Measurements from ENCODE around the gene ADCY2. TPM values are rescaled to one million over a fixed set of nuclear protein-coding genes. Genes with fewer than 3 reads are reported as not detected.

ADCY2 gene
- total and polyA plus RNA-seq, 2 donors: 0.42 to 1.0 TPM

DNA sequence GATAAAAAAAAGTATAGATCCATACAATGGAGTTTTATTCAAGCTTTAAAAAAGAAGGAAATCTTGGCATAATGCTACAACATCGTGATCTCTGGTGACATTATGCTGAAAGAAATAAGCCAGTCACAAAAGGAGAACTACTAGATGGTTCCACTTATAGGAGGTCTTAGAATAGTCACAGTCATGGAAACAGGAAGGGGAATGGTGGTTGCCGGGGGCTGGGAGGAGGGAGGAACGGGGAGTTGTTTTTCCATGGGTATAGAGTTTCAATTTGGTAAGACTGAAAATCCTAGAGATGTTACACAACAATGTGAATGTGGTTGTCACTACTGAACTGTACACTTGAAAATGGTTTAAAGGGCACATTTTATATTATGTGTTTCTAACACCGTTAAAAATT is 360.5 kb downstream of the ADCY2 start:
- 13% methylated on average over 4 of the region's 4 CpGs for WGBS
- DNase-seq (ENCODE audit: low read depth in 6 of 9, low spot score in 9 of 9): no peak
- Histone ChIP-seq H3K27ac (ENCODE audit: low read depth in 1 of 2, low read length in 1 of 2) (no peak overlapping the region), H3K36me3 (ENCODE audit: control insufficient read depth in 2 of 2, insufficient read depth in 2 of 2, low read length in 1 of 2) (no peaks in the 10 kb centered on the region), H3K27me3 (ENCODE audit: control insufficient read depth in 2 of 2, insufficient read depth in 1 of 2, low read length in 1 of 2) (no peaks in the 10 kb centered on the region), H3K4me3 (ENCODE audit: low read length in 2 of 2) (no peak overlapping the region), H3K4me1 (ENCODE audit: control insufficient read depth in 2 of 2, insufficient read depth in 2 of 2, low read length in 2 of 2) (no peaks in the 10 kb centered on the region), H3K9me3 (ENCODE audit: control insufficient read depth in 2 of 2, insufficient read depth in 1 of 2, low read length in 1 of 2) (no peaks in the 10 kb centered on the region)

DNA sequence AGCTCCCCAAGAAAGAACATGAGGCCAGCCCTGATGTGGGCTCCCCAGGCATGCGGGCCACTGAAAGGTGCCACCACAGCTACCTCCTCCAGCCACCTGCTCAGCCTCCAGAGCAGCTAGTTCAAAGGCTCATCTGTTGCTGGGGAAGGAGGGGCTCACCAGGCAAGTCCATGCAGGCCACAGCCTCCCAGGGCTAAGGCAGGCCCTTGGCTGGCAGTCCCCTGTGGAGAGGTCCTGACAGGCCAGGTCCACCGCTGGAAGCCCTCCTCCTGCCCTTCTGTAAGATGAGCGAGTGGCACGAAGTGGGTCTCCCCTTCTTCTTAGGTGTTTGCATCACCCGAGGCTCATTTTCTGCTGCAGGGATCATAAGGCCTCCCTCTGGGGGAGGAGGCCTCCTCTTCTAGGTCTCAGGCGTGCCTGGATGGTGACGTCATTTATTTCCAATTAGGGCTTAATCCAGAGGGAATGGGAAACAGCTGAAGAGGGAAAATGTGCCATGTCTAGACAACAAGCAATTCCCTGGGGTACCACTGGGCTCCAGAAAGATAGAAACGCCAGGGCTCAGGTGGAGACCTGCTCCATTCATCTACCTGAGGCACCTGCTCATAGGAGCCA is 363.4 kb downstream of the ADCY2 start:
- no peaks in the 10 kb centered on the region for H3K4me1 ChIP-seq (ENCODE audit: control insufficient read depth in 2 of 2, insufficient read depth in 2 of 2, low read length in 2 of 2)
- no peak overlapping the region for H3K27ac ChIP-seq (ENCODE audit: low read depth in 1 of 2, low read length in 1 of 2)
- 93% methylated on average over 8 of the region's 8 CpGs for WGBS
- H3K4me3 ChIP-seq (ENCODE audit: low read length in 2 of 2): no peak overlapping the region
- no peak for DNase-seq (ENCODE audit: low read depth in 6 of 9, low spot score in 9 of 9)
- H3K27me3 ChIP-seq (ENCODE audit: control insufficient read depth in 2 of 2, insufficient read depth in 1 of 2, low read length in 1 of 2): no peaks in the 10 kb centered on the region
- H3K36me3 ChIP-seq (ENCODE audit: control insufficient read depth in 2 of 2, insufficient read depth in 2 of 2, low read length in 1 of 2): no peaks in the 10 kb centered on the region
- no peaks in the 10 kb centered on the region for H3K9me3 ChIP-seq (ENCODE audit: control insufficient read depth in 2 of 2, insufficient read depth in 1 of 2, low read length in 1 of 2)

DNA sequence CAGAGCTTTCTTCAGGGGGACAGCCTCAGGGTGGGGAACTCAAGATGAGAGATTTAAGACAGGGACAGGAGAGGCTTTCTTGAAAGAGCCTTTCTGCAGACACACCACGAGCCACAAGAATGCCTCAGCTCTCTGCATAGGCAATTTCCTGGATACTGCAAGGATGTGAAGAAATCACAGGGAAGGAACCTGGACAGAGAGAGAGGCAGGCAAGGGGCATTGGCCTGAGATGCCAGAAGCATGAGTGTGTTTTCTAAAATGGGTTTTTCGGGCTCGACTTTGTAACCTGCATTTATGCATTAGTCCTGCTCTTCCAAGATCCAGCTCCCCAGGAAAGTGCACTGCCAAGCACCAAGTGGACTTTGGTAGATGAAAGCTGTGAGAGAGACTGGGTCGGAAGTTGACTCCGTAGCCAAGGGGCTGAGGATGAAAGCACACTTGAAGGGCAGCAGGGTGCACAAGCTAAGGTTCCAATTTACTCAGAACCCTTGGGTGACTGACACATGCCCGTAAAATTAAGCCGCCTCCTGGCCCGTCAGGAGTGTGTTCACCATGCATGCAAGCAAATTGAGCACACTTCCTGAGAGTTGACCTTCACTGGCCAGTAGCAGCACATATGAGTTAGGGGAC is 364.1 kb downstream of the ADCY2 start:
- DNase-seq (ENCODE audit: low read depth in 6 of 9, low spot score in 9 of 9): no peak
- Histone ChIP-seq H3K9me3 (ENCODE audit: control insufficient read depth in 2 of 2, insufficient read depth in 1 of 2, low read length in 1 of 2) (no peaks in the 10 kb centered on the region), H3K36me3 (ENCODE audit: control insufficient read depth in 2 of 2, insufficient read depth in 2 of 2, low read length in 1 of 2) (no peaks in the 10 kb centered on the region), H3K27me3 (ENCODE audit: control insufficient read depth in 2 of 2, insufficient read depth in 1 of 2, low read length in 1 of 2) (no peaks in the 10 kb centered on the region), H3K27ac (ENCODE audit: low read depth in 1 of 2, low read length in 1 of 2) (no peak overlapping the region), H3K4me3 (ENCODE audit: low read length in 2 of 2) (no peak overlapping the region), H3K4me1 (ENCODE audit: control insufficient read depth in 2 of 2, insufficient read depth in 2 of 2, low read length in 2 of 2) (no peaks in the 10 kb centered on the region)
- WGBS: 94% methylated on average over 8 of the region's 8 CpGs

DNA sequence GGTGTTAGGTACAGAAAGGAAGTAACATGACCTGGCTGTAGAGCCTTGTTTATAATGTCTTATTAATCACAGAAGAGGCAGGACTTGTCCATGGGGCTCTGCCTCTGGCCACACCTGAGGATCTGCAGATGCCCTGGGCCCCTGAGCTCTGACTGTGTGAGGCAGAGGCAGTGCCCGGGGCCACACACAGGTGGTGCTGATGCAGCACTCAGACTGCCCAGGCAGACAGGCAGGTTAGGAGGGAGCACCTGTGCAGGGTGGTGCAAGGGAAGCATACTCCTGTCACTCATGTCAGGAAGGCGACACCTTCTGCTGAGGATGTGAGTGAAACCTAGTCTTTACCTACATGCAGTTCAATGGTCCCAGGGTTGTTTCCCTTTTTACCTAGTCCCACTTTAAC is 366.3 kb downstream of the ADCY2 start:
- H3K27me3 ChIP-seq (ENCODE audit: control insufficient read depth in 2 of 2, insufficient read depth in 1 of 2, low read length in 1 of 2): no peaks in the 10 kb centered on the region
- no peak for DNase-seq (ENCODE audit: low read depth in 6 of 9, low spot score in 9 of 9)
- no peaks in the 10 kb centered on the region for H3K4me1 ChIP-seq (ENCODE audit: control insufficient read depth in 2 of 2, insufficient read depth in 2 of 2, low read length in 2 of 2)
- H3K4me3 ChIP-seq (ENCODE audit: low read length in 2 of 2): no peak overlapping the region
- H3K36me3 ChIP-seq (ENCODE audit: control insufficient read depth in 2 of 2, insufficient read depth in 2 of 2, low read length in 1 of 2): no peaks in the 10 kb centered on the region
- 84% methylated on average over 2 of the region's 2 CpGs for WGBS
- no peaks in the 10 kb centered on the region for H3K9me3 ChIP-seq (ENCODE audit: control insufficient read depth in 2 of 2, insufficient read depth in 1 of 2, low read length in 1 of 2)
- H3K27ac ChIP-seq (ENCODE audit: low read depth in 1 of 2, low read length in 1 of 2): no peak overlapping the region

DNA sequence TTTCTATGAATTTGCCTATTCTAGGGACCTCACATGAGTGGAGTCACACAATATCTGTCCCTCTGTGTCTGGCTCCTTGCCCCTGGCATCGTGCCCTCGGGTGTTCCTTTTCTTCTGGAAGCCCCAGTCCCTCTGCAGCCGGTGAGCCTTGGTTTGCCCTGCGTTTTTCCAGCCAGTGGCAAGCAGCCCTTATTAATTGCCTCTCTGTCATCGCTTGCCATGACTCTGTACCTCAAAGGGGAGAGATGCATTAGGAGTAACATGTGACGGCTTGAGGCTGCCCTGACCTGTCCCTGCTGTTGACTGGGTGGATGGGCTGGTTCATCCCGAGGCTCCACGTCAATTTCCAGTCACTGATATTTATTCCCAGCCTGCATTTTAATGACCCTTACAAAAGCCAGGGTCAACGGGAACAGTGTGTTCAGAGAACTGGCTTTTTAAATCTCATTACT is 367.7 kb downstream of the ADCY2 start:
- no peaks in the 10 kb centered on the region for H3K27me3 ChIP-seq (ENCODE audit: control insufficient read depth in 2 of 2, insufficient read depth in 1 of 2, low read length in 1 of 2)
- no peak for DNase-seq (ENCODE audit: low read depth in 6 of 9, low spot score in 9 of 9)
- 91% methylated on average over 9 of the region's 9 CpGs for WGBS
- no peaks in the 10 kb centered on the region for H3K9me3 ChIP-seq (ENCODE audit: control insufficient read depth in 2 of 2, insufficient read depth in 1 of 2, low read length in 1 of 2)
- H3K4me1 ChIP-seq (ENCODE audit: control insufficient read depth in 2 of 2, insufficient read depth in 2 of 2, low read length in 2 of 2): no peaks in the 10 kb centered on the region
- H3K27ac ChIP-seq (ENCODE audit: low read depth in 1 of 2, low read length in 1 of 2): no peak overlapping the region
- no peaks in the 10 kb centered on the region for H3K36me3 ChIP-seq (ENCODE audit: control insufficient read depth in 2 of 2, insufficient read depth in 2 of 2, low read length in 1 of 2)
- H3K4me3 ChIP-seq (ENCODE audit: low read length in 2 of 2): no peak overlapping the region

DNA sequence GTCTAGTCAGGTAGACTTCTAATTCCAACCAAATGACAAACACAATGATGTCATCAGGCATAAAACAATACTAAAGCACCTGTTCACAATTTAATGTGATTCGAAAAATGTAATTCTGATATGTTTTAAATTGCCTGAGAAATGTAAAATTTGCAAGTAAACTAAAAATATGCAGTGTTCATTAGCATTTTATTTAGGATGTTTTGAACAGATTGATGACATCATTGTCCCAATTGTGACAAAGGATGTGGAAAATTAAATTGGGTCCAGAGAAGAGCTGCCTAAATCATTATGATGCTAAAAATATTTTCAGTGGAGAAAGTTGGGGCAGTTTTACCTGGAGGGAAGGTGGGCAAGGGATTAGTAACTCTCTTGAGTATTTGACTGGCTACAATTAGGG is 368.5 kb downstream of the ADCY2 start:
- 84% methylated on average over 1 of the region's 1 CpG for WGBS
- Histone ChIP-seq H3K4me1 (ENCODE audit: control insufficient read depth in 2 of 2, insufficient read depth in 2 of 2, low read length in 2 of 2) (no peaks in the 10 kb centered on the region), H3K27me3 (ENCODE audit: control insufficient read depth in 2 of 2, insufficient read depth in 1 of 2, low read length in 1 of 2) (no peaks in the 10 kb centered on the region), H3K9me3 (ENCODE audit: control insufficient read depth in 2 of 2, insufficient read depth in 1 of 2, low read length in 1 of 2) (no peaks in the 10 kb centered on the region), H3K36me3 (ENCODE audit: control insufficient read depth in 2 of 2, insufficient read depth in 2 of 2, low read length in 1 of 2) (no peaks in the 10 kb centered on the region), H3K27ac (ENCODE audit: low read depth in 1 of 2, low read length in 1 of 2) (no peak overlapping the region), H3K4me3 (ENCODE audit: low read length in 2 of 2) (no peak overlapping the region)
- no peak for DNase-seq (ENCODE audit: low read depth in 6 of 9, low spot score in 9 of 9)

DNA sequence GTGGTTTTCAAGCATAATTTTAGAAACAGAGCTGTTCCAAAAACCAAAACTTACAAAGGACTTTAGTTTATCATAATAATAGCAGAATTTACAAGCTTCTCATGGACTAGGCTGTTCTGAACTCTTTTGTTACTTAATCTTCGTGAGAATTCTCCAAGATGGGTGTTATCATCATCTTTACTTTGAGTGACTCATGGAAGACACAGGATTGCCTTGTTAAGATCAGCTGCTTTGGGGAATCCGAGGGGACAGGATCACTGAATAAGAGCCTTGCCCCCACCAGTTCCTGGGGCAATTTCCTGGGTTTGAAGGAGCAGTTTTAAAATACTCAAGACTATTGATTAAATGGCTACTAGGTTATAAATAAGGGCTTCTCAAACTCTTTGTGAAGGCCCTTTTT is 374.5 kb downstream of the ADCY2 start:
- DNase-seq (ENCODE audit: low read depth in 6 of 9, low spot score in 9 of 9): no peak
- H3K4me1 ChIP-seq (ENCODE audit: control insufficient read depth in 2 of 2, insufficient read depth in 2 of 2, low read length in 2 of 2): no peaks in the 10 kb centered on the region
- no peaks in the 10 kb centered on the region for H3K9me3 ChIP-seq (ENCODE audit: control insufficient read depth in 2 of 2, insufficient read depth in 1 of 2, low read length in 1 of 2)
- H3K27ac ChIP-seq (ENCODE audit: low read depth in 1 of 2, low read length in 1 of 2): no peak overlapping the region
- H3K4me3 ChIP-seq (ENCODE audit: low read length in 2 of 2): no peak overlapping the region
- WGBS: 79% methylated on average over 2 of the region's 2 CpGs
- H3K27me3 ChIP-seq (ENCODE audit: control insufficient read depth in 2 of 2, insufficient read depth in 1 of 2, low read length in 1 of 2): no peaks in the 10 kb centered on the region
- H3K36me3 ChIP-seq (ENCODE audit: control insufficient read depth in 2 of 2, insufficient read depth in 2 of 2, low read length in 1 of 2): no peaks in the 10 kb centered on the region

DNA sequence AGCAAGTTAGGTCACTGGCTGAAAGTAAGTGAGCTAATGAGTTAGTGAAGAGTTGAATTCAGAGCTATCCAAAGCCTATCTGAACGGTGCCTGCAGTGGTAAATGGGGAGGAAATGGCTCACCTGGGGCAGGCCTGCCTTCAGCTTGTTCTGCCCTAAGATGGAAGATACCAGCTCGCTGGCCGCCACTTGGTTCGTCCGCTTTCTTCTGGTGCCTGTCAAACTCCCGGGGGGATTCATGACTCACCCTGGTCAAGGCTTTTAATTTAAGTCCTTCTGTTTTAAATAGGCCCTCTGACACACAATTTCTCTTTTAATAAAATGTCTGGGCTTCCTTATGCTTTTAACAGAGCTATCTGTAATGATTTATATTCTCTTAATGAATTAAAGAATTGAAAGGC is 376.2 kb downstream of the ADCY2 start:
- DNase-seq (ENCODE audit: low read depth in 6 of 9, low spot score in 9 of 9): no peak
- no peaks in the 10 kb centered on the region for H3K27me3 ChIP-seq (ENCODE audit: control insufficient read depth in 2 of 2, insufficient read depth in 1 of 2, low read length in 1 of 2)
- H3K4me1 ChIP-seq (ENCODE audit: control insufficient read depth in 2 of 2, insufficient read depth in 2 of 2, low read length in 2 of 2): no peaks in the 10 kb centered on the region
- no peaks in the 10 kb centered on the region for H3K36me3 ChIP-seq (ENCODE audit: control insufficient read depth in 2 of 2, insufficient read depth in 2 of 2, low read length in 1 of 2)
- H3K9me3 ChIP-seq (ENCODE audit: control insufficient read depth in 2 of 2, insufficient read depth in 1 of 2, low read length in 1 of 2): peaks cover 0 to 1% of the 10 kb centered on the region in 2 donors
- no peak overlapping the region for H3K4me3 ChIP-seq (ENCODE audit: low read length in 2 of 2)
- 90% methylated on average over 6 of the region's 6 CpGs for whole genome bisulfite sequencing
- no peak overlapping the region for H3K27ac ChIP-seq (ENCODE audit: low read depth in 1 of 2, low read length in 1 of 2)

DNA sequence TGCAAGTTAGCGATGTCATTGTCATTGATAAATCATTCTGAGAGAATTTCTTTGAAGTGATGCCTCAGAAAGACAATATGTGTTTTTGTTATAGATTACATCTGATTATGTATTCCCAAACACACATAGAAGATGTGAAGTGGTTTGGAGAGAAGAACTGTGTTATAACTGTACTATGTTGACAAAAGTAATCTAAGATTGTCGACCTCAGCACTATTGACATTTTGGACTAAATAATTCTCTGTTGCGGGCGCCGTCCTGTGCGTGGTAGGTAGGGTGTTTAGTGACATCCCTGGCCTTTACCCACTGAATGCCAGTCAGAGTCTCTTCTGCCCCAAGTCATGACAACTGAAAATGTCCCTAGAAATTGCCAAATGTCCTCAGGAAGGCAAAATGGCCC is 377.2 kb downstream of the ADCY2 start:
- Histone ChIP-seq H3K9me3 (ENCODE audit: control insufficient read depth in 2 of 2, insufficient read depth in 1 of 2, low read length in 1 of 2) (peaks cover 0 to 1% of the 10 kb centered on the region in 2 donors), H3K4me1 (ENCODE audit: control insufficient read depth in 2 of 2, insufficient read depth in 2 of 2, low read length in 2 of 2) (no peaks in the 10 kb centered on the region), H3K4me3 (ENCODE audit: low read length in 2 of 2) (no peak overlapping the region), H3K27ac (ENCODE audit: low read depth in 1 of 2, low read length in 1 of 2) (no peak overlapping the region), H3K27me3 (ENCODE audit: control insufficient read depth in 2 of 2, insufficient read depth in 1 of 2, low read length in 1 of 2) (no peaks in the 10 kb centered on the region), H3K36me3 (ENCODE audit: control insufficient read depth in 2 of 2, insufficient read depth in 2 of 2, low read length in 1 of 2) (no peaks in the 10 kb centered on the region)
- no peak for DNase-seq (ENCODE audit: low read depth in 6 of 9, low spot score in 9 of 9)
- 96% methylated on average over 6 of the region's 6 CpGs for WGBS

Measured in thymus (tissue), 11 donors.